NK-92 (cell line): Measurements from ENCODE around the gene MROH7.

ENCODE experiments used
- DNase-seq: peaks from one replicate; lab custom pipeline; 2025; ENCODE audit not compliant: unreplicated experiment; lab: John Stamatoyannopoulos, UW

Gene MROH7

DNA sequence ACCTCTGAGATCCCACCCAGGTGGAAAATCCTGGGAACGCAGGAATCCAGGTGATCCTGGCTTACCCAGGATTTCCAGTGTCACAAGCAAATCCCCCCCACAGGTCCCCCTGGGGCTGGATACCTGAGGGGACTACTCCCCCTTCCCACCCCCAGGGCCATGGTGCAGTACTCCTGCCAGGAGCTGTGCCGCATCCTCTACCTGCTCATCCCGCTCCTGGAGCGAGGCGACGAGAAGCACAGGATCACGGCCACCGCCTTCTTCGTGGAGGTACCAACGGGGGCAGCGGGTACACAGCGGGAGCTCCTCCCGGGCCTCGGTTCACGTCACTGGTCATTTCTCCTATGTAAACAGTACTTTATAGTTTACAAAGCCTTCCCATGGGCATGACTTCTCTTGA lies 53.6 kb downstream of the MROH7 start:
- DNase-seq, result no peak

DNA sequence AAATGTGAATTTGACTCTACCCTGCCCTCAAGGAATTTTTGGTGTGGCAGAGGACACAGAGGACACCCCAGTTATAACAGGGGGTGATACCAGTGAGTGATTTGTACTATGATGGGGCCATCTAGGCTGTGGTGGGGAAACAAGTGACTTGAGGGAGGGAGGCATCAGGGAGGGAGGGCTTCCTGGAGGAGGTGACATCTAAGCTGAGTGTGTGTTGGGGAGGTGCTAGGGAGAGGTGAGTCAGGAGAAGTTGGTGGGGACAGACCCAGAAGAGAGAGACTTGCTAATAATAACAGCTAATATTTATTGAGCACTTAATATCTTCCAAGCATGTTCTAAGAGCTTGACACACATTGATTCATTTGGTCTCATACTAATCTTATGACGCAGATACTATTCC lies 54.2 kb downstream of the MROH7 start:
- DNase-seq, result no peak

DNA sequence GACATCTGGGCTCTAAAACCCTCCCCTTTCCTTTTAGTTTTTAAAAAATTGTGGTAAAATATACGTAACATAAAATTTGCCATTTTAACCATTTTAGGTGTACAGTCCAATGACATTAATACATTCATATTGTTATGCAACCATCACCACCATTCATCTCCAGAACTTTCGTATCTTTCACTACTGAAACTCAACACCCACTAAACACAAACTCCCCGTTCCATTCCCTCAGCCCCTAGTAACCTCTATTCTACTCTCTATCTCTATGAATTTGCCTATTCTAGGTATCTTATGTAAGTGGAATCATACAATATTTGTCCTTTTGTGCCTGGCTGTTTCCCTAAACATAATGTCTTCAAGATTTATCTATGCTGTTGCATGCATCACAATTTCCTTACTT lies 54.7 kb downstream of the MROH7 start:
- no peak for DNase-seq

DNA sequence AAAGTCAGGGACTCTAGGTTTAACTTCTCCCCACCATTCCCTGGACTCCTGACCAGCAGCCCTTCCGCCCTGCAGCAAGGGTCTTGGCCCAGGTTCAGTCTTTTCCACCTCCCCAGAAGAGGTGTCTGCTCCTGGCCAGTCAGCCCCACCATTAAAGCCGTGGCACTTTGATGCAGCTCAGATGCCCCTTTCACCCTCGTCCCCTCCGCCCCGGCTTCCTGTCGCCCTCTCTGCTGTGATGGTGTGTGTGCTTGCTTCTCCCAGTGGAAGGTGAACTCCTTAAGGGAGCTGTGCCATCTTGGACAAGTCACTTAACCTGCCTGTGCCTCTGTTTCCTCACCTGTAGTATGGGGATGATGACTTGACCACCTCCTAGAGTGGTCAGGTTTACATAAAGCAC lies 56.3 kb downstream of the MROH7 start:
- no peak for DNase-seq

DNA sequence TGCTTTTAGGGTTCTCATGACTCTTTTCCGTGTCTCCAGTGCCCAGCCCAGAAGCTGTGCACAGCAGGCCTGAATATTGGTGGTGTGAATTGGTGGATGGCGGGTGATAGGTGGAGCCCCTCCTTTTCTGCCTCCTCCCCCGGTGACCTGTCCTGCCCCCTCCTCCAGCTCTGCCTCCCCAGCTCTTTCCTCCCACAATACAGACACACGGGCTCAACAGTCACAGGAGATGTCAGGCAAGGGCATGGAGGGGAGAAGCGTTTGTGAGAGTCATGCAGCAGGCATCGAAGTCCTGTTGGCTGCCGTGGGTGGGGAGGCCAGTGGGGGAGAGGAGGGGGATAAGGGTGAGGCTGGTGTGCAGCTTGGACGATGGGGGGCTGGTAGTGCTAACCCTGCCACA lies 56.8 kb downstream of the MROH7 start:
- no peak for DNase-seq

DNA sequence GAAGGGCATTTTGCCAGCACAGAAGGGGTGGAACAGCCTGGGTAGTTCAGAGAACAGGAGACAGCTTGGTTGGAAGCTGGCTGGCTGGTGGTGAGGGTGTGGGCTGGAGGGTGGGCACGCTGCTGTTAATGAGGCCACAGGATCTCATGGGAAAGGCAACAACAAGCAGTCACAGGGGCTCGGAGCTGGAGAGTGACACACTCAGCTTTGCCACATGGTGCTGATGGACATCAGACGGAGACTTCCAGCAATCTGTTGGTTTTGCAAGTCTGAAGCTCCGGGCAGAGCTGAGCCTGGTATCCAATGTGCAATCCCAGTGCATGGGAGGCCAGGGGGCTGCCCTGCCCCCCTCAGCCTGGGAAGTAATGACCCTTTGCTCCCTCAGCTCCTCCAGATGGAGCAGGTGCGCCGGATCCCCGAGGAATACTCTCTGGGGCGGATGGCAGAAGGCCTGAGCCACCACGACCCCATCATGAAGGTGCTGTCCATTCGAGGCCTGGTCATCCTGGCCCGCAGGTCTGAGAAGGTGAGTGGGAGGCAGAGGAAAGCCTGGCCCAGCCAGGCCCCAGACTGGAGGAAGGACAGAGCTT lies 58.4 kb downstream of the MROH7 start:
- no peak for DNase-seq

DNA sequence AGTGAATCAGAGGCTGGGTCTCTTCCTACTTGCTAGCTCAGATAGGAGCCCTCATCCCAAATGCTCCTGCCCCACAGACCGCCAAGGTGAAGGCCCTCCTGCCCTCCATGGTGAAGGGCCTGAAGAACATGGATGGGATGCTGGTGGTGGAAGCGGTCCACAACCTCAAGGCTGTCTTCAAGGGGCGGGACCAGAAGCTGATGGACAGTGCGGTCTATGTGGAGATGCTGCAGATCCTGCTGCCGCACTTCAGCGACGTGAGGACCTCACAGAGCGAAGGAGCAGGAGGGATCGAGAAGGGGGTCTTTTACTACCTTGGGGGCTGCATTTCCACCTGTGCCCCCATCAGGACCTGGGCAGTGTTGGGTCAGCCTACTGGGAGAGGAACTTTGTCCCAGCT lies 59.5 kb downstream of the MROH7 start:
- DNase-seq, result no peak

DNA sequence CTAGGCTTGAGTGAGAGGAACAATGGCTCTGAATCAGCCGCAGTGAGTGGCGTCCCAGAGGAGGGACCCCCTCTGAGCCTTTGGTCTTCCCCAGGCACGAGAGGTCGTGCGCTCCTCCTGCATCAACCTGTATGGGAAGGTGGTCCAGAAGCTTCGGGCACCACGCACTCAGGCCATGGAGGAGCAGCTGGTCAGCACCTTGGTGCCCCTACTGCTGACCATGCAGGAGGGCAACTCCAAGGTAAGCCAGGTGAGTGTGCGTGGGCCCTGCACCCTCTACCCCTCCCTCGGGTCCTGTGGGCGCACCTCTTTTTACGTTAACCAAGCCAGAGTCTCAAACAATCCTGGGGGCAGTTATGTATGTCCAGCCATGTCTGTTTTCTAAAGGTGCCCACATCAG lies 60.4 kb downstream of the MROH7 start:
- DNase-seq, result no peak

DNA sequence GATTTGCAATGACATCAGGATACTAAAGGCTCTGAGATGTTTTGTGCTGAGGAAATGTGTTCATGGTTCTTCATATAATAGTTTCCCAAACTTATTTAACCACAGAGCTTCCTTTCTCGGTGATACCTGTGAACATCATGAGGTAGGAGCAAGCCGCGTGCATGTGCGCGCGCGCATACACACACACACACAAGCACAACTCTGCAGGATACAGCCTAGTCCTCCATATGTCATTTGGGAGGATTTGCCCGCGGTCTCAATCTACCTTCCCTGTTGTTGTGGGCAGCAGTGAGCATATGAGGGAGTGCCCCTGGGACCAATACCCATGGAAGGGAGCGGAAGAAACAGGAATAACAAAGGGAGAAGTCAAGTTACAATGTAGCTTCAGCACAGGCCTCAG lies 61.9 kb downstream of the MROH7 start:
- DNase-seq, result no peak

DNA sequence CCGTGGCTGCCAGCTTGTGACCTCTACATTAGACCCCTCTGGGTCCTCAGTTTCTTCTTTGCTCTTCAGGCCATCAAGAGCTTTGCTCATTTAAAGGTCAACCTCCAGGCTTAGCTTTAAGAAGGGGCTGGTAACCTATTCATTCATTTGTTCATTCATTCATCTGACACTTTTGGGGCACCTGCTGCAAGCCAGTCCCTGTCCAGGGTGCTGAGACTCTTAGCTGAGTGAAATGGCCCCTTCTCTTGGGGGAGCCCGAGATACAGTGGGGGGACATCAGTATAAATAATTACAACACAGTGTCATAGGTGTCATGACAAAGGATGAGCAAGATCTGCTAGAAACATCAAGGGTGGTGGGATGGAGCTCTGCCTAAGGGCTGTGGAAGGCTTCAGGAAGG lies 63.6 kb downstream of the MROH7 start:
- no peak for DNase-seq

DNA sequence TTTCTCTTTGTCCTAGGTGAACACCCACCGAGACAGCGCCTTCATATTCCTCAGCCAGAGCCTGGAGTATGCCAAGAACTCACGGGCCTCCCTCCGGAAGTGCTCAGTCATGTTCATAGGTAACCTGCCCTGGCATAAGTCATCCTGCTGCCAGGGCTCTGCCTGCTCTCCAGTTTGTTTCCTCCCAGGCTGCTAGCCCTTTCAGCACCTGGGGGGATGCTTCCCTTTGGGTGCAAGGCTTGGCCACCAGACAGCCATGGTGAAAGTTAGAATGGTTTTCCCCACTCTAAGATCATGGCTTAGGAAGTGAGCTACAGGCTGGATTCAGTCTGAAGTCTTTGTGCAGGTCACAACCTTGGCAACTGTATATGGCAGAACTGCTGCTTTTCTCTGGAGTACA lies 64.8 kb downstream of the MROH7 start:
- no peak for DNase-seq

DNA sequence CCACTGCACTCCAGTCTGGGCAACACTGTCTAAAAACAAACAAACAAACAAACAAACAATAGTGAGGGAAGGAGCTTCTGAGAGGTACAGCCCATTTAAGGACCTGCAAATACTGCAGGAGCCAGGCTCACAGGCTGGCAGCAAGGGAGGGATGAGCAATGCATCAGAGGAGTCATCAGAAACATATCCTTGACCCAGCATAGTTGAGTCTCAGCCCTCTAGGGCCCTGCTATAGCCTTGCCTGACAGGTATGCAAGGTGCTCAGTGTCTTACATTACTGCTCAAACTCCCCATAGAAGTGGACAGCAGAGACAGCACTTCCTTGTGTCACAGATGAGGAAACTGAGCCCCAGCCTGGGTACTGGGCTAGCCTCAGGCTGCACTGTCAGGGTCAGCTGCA lies 66.8 kb downstream of the MROH7 start:
- DNase-seq, result no peak

DNA sequence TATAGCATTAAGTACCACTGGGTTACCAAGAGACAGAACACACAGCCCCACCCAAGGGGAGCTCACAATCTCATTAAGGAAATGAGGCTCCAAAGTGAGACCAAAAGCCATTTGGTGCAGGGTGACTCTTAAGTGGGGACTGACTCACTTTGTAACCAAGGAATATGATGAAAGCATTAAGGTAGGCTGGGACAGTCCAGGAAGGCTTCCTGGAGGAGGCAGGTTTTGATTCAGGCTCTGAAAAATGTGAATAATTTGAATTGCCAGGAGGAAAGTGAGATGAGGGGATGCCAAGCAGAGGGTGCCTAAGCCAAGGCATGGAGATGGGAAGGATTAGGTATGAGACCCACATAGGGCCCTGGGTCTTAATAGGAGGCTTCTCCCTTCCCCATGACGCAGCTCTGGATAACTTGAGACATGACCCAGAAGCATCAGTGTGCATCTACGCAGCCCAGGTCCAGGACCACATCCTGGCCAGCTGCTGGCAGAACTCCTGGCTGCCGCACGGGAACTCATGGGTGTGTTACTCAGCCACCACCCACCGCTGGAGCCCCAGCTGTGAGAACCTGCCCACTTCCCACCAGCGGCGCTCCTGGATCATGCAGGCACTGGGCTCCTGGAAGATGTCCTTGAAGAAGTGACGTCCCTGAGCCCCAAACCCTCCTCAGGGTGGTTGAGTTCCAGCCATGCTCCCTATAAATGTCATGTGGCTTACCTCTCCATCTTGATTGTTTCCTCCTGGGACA lies 68.1 kb downstream of the MROH7 start:
- no peak for DNase-seq

DNA sequence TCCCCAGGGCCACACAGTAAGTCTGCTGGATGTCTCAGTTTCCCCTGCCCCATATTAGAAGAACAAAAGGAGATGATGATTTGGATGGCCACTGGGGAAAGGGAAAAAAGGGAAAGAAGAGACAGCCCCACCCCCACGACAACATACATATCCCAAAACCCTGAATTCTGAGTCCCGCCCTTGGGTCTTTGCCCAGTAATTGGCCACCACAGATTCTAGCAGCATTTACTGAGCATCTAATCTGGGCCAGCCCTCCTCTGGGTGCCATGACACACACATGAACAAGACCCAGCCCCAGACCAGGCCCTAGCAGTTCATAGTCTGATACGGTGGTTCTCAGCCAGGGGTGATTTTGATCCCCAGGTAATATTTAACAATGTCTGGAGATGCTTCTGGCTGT lies 68.8 kb downstream of the MROH7 start:
- DNase-seq, result no peak

DNA sequence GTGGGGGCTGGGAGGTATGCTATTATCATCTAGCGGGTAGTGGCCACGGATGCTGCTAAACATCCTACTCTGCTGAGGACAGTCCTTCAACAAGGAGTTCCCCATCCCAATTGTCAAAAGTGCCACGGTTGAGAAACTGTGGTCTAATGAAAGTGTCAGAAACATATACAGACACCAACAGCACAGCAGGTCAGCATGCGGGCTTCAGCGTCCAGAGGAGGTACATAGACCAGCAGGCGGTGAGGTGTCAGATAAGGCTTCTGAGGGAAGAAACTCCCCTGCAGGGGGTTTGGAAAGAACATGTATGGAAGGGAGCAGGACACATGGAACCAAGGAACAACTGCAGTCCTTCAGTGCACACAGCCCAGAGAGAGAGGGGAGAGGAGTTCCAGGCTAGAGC lies 69.3 kb downstream of the MROH7 start:
- no peak for DNase-seq

DNA sequence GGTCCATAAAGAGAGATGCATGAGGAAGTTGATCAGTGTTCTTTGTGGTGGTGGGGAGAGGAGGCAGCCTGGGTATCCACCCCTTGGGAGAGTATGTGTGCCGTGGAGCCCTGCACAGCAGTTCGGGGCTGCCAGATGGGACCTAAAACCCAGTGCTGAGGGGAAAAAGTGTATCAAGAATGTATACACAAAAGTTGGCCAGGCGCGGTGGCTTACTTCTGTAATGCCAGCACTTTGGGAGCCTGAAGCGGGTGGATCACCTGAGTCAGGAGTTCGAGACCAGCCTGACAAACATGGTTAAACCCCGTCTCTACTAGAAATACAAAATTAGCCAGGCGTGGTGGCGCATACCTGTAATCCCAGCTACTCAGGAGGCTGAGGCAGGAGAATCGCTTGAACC lies 70.0 kb downstream of the MROH7 start:
- no peak for DNase-seq

DNA sequence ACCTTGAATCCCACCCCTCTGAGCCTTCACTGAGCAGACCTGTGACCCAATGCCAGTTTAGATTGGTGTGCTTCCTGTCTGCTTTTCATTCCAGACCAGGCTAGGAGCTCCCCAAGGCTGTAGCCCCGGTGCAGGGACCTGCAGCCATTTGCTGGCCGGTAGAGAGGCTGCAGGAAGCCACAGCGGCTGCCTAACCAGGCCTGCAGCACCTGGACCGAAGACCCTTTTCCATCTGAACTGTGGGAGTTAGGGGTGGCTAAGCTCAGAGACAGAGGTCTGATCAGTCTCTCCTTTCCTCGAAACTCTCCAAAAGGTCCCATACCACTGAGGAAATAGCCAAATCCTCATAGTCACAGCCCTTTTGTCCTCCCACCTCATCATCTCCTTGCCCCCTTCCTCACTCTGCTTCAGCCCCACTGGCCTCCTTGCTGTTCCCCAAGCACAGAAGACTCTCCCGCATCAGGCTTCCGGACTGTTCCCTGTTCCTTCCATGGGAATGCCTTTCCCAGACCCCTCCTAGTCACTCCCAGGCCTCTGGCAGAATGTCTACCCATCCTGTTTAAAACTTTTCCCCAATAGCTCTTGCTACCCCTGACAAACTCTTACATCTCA lies 73.4 kb downstream of the MROH7 start:
- DNase-seq, result no peak

DNA sequence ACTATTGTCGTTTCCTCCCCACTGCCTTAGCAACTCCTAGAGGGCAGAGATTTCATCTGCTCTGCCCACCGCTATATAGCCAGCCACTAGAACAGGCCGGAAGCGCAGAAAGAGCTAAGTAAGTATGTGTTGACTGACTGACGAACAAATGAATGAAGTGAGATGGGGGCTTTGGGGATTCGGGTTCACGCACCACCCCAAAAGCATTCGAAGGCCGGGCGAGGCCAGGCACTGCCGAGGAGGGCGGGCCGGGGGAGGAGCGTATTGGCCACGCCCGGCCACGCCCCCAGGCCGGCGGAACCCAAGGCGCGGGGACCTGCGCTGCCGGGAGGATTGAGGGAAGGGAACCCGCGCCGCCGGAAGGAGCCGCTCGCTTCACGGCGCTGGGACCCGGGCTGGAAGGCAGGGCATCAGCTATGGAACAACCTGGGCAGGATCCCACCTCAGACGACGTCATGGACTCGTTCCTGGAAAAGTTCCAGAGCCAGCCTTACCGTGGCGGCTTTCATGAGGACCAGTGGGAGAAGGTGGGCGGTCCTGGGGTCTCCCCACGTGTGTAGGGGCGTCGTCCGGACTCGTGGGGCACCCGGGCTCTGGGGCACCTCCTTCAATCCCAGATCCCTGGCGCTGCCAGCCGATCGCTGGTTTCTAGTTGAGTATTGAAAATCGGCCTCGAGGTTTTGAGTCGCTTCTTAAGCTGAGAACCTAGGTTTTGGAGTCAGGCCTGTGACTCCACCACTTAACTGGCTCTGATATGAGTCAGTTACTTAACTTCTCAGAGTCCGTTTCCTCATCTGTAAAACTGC lies 74.1 kb downstream of the MROH7 start, which contains the start of gene TTC4:
Gene TTC4 (plus strand): TSS at position 369 of the 806 bp plus-strand sequence. CDS start 48 bp downstream, at position 417.
- DNase-seq, result no peak

DNA sequence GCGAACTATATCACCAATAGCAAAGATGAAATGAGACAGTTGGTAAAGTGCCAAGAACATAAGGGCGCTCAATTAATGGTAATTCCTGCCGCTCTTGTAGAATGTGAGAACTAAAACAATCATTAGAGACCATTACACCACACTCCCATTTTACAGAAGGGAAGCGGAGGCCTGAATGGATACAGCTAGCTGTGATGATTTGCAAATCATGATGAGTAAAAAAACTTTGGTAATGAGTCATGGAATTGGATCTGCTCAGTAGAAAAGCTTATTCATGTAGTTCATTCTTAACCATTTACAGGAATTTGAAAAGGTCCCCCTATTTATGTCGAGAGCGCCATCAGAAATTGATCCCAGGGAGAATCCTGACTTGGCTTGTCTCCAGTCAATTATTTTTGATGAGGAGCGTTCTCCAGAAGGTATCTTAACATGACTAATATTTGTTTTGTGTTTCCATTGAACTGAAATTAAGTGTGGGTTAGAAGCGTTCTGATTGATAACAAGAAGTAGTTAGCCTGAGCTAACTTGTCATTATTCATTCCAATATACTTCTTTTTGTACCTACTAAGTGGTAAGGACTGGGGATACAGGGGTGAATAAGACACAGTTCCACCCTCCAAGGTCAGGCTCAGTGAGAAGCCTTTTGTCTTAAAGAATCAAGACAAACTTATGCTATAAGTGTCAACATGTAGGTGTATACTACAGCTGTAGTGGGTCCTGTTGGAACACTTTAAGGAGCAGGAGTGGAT lies 74.9 kb downstream of the MROH7 start:
- no peak for DNase-seq

DNA sequence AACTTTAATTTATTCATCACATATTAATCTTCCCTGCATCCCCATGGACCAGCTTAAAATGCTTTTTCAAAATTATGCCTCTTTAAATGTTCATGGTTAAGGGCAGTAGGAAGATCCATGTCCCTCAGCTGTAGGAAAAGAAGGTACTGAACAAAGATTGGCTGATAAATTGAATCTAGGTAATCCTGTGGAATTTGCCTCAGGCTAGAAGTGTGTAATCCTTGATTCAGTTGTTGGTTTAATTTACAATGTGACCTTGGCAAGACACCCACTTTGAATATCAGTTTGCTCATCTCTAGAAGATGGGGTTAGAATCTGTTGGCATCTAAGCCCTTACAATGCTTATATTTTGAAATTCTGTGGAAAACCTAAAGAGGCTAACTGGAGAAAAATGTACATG lies 80.1 kb downstream of the MROH7 start:
- no peak for DNase-seq

DNA sequence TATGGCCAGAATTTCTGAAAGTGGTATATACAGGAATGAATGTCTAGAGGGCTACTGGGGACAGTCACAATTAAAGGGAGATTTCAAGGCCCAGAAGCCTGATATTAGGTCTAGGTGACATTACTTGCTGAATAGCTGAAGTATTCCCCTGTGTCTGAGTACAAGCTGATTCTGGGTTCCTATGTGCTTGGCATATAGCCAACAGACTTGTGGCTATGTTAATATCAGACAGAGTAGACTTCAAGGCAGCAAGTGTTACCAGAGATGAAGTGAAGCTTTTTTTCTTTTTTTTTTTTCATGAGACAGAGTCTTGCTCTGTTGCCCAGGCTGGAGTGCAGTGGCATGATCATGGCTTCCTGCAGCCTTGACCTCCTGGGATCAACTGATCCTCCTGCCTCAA lies 82.4 kb downstream of the MROH7 start:
- DNase-seq, result no peak
